Naive thymus-derived CD8-positive, alpha-beta T cell (primary cell): ENCODE measurements around the gene RFK. TPM values are rescaled to one million over a fixed set of nuclear protein-coding genes. Genes with fewer than 3 reads are reported as not detected.
"Not testable (repeated sequence)": the region's sequence is repeated elsewhere in the genome, so short reads cannot be mapped to it uniquely, and the experiment has no call there.

Experiments
- ATAC-seq, 2 donors: fragments of 150-1000 bp; cut with Tn5 transposase in 1 of 2; sonication (Bioruptor Pico), chemical (Tn5 transposase) in 1 of 2; 1 replicate in 1 of 2; 2 replicates in 1 of 2; pipeline ENCODE4 v1.10.0; 2021; ENCODE audit warnings: mild to moderate bottlenecking in 2 of 2, moderate library complexity in 2 of 2
- POLR2A ChIA-PET: fragments of 350-600 bp; sonication (Branson Sonifier 250); formaldehyde crosslinking; loops from one replicate; lab custom pipeline; 2021; ENCODE audit warnings: antibody characterized with exemption; lab: Charles Lee
- DNase-seq, 10 donors: peaks; one replicate each; pipeline versions ENCODE4 v3.0.0 to v3.0.0-alpha.2; 2020 to 2022
- H3K27ac Mint-ChIP-seq, 10 donors: one replicate each; pipeline ENCODE4 v1.8.0; 2020 to 2022; ENCODE audit warnings: mild to moderate bottlenecking in 10 of 10, mixed read lengths in 10 of 10, moderate library complexity in 4 of 10, inconsistent platforms in 1 of 10
- H3K27me3 Mint-ChIP-seq, 5 donors: one replicate each; pipeline ENCODE4 v1.8.0; 2021 to 2022; ENCODE audit warnings: mixed read lengths in 5 of 5
- H3K36me3 Mint-ChIP-seq, 3 donors: one replicate each; pipeline ENCODE4 v1.8.0; 2020 to 2022; ENCODE audit warnings: mixed read lengths in 3 of 3, mild to moderate bottlenecking in 2 of 3, inconsistent platforms in 1 of 3
- H3K4me1 Mint-ChIP-seq, 4 donors: one replicate each; pipeline ENCODE4 v1.8.0; 2021 to 2022; ENCODE audit warnings: mixed read lengths in 4 of 4
- H3K4me3 Mint-ChIP-seq, 10 donors: one replicate each; pipeline ENCODE4 v1.8.0; 2020 to 2022; ENCODE audit warnings: mild to moderate bottlenecking in 10 of 10, mixed read lengths in 10 of 10, moderate library complexity in 6 of 10, inconsistent platforms in 1 of 10
- H3K9me3 Mint-ChIP-seq, 9 donors: one replicate each; pipeline ENCODE4 v1.8.0; 2020 to 2022; ENCODE audit warnings: mixed read lengths in 9 of 9, mild to moderate bottlenecking in 3 of 9, inconsistent platforms in 1 of 9, moderate library complexity in 1 of 9
- polyA plus RNA-seq, 3 donors: library from polyadenylated mRNA; unstranded; fragments of 300-500 nt; fragmentation: Illumina TruSeq; gene quantifications; one replicate each; pipeline ENCODE4 v1.2.3, GENCODE V29; 2021
- total RNA-seq, 8 experiments: library from RNA in 2 of 8; stranded (reverse) in 2 of 8; gene quantifications; one replicate each; pipeline ENCODE4 v1.2.3 and lab custom pipeline; 2021 to 2026

The RFK gene
- total and polyA plus RNA-seq, 5 experiments from 2014 or later, result 13.2 to 24.1 (median 18.9) TPM

DNA sequence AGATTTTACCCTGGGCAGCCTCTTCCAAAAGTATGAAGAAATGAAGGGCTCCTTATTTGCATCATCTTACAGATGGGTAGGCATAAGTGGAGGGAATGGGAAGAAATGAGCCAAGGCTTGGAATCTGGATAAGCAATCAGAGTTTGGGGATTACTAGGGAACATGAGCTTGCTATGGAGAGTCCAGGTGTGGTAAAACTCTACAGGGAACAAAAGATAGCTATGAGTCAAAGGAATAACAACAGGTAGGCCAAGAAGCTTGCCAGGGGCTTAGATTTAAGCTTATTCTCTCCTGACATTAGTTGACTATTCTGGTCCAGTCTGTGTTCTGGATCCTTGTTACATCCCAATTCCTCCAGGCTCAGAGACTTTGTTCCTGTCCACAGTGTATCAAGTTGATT, 16.4 kb downstream of the RFK start:
- Mint-ChIP-seq H3K36me3 (peaks cover 0 to 8% (median 2%) of the 10 kb centered on the region in 3 donors), H3K9me3 (no peaks in the 10 kb centered on the region), H3K4me1 (peaks cover 0 to 2% (median 0%) of the 10 kb centered on the region in 4 donors), H3K27me3 (no peaks in the 10 kb centered on the region), H3K27ac (no peak overlapping the region), H3K4me3 (no peak overlapping the region)
- no peak for ATAC-seq
- no peak for DNase-seq
- POLR2A ChIA-PET, result interaction anchor here (1.0 kb wide), 1 partner anchor 15 kb away, joined by 3 read pairs; no protein-coding TSS in a partner anchor

DNA sequence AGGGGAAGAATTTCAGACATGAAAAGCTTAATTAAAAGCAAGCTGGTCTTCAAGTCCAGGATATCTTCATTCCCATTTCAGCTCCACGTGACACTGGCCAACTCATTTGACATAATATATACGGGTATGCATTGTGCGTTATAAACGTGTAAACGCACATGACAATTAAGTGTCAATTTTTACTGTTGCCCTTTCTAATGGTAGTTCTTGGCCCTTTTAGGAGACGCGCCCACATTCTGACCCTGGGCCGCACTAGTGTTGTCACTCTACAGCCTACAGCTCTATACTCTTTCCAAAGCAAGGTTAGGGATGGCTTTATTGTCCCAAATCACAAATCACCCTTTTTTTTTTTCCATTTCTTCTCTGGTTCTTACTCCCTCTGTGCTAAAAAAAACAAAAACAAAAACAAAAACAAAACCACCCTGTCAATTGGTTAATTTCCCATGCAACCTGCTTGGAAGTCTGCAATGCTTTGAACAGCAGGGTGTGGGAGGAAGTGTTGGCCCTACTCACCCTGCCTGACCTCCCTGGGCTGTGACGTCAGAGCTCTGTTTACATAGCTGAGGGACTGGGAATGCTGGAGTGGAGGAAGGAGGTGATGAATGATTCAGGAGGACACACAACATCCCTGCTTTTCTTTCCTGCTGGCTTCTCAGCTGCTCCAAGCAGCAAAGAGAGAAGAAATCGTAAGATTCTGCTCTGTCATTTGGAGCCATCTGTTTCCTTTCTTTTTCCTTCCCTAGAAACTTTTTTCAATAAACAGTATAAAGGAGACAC, 19.3 kb downstream of the RFK start:
- POLR2A ChIA-PET, result no interaction called here
- H3K27me3 Mint-ChIP-seq, result no peaks in the 10 kb centered on the region
- H3K36me3 Mint-ChIP-seq, result peaks cover 0 to 6% (median 0%) of the 10 kb centered on the region in 3 donors
- peaks cover 0 to 4% (median under 1%) of the 10 kb centered on the region in 4 donors for H3K4me1 Mint-ChIP-seq
- ATAC-seq, result no peak
- H3K4me3 Mint-ChIP-seq, result no peak overlapping the region
- no peak overlapping the region for H3K27ac Mint-ChIP-seq
- H3K9me3 Mint-ChIP-seq, result no peaks in the 10 kb centered on the region
- DNase-seq, result no peak

DNA sequence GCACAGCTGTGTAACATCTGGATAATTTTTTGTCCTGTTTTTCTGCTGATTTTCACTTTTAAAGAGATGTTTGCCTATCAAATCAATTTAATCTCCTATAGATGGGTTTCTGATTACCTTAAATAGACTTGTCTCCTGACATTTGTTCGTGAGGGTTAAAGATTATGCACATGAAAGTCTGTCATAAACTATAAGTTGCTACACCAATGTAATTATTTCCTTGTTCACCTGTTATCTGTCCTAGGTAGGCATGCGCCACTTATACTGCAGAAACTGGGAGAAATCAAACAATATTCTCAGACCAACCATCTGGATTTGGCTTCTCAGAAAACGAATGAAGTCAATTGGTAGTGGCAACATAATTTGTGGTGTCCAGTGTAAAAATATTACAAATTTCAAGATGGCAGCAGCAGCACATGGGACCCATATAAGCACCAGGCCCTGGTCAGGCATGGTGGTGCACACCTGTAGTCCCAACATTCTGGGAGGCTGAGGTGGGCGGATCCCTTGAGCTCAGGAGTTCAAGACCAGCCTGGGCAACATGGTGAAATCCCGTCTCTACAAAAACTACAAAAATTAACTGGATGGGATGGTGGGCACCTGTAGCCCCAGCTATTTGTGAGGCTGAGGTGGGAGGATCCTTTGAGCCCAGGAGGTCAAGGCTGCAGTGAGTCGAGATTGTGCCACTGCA, 20.3 kb downstream of the RFK start:
- Mint-ChIP-seq H3K27ac (no peak overlapping the region), H3K36me3 (peaks cover 0 to 6% (median 0%) of the 10 kb centered on the region in 3 donors), H3K4me1 (peaks cover 0 to 4% (median under 1%) of the 10 kb centered on the region in 4 donors), H3K4me3 (no peak overlapping the region), H3K9me3 (no peaks in the 10 kb centered on the region), H3K27me3 (no peaks in the 10 kb centered on the region)
- POLR2A ChIA-PET, result no interaction called here
- ATAC-seq (no peak), DNase-seq (no peak)

DNA sequence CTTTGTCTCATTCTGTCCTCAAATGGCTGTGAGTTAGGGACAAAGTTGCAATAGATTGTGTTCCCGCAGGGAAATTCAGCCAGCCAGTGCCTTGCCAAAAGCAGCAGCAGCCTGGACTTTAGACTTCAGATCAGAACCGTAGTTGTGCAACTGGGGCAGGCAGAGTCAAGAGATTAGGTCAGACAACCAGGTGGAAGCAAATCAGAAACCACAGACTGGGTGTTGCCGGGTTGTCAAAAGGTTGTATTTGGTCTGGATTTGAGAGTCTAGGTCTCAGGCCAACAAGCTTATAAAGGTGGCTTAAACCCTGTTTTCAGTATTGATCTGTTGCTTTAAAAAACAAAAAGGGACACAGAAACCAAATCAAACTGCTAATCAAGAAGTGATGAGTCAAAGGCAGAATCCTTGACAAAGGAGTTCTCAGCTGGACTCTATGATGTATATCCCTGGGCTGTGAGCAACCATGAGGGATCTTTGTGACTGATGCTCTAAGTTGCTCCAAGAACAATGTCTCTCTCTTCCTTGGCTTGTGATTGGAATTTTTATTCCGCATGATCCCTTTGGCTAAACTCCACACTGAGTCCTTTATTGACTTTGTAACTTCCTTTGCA, 20.9 kb downstream of the RFK start:
- ATAC-seq (no peak), DNase-seq (no peak)
- Mint-ChIP-seq H3K27me3 (no peaks in the 10 kb centered on the region), H3K36me3 (peaks cover 0 to 6% (median 0%) of the 10 kb centered on the region in 3 donors), H3K27ac (no peak overlapping the region), H3K4me3 (no peak overlapping the region), H3K4me1 (peaks cover 0 to 4% (median under 1%) of the 10 kb centered on the region in 4 donors), H3K9me3 (no peaks in the 10 kb centered on the region)
- POLR2A ChIA-PET, result no interaction called here

DNA sequence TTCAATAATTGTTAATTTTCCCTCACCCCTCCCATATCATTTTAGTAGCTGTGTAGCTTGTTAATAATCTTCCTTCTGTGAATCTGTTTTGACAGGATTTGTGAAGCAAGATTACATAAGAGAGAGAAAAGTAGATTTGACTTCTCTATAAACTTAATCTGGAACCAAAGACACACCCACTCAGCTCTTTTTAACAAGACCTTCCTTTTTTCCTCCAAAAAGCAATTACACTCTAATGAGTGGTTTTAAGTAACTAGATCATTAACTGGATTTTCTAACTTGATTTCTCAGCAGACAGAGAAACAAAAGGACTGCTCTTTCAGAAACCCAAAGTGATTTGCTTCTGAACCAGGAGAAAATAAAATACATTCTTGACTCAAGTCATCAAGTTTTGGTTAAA, 21.9 kb downstream of the RFK start:
- Mint-ChIP-seq H3K4me3 (no peak overlapping the region), H3K36me3 (peaks cover 0 to 6% (median 0%) of the 10 kb centered on the region in 3 donors), H3K27ac (no peak overlapping the region), H3K9me3 (peaks cover 0 to 4% (median 0%) of the 10 kb centered on the region in 9 donors), H3K4me1 (peaks cover 0 to 4% (median under 1%) of the 10 kb centered on the region in 4 donors), H3K27me3 (peaks cover 0 to 3% (median 0%) of the 10 kb centered on the region in 5 donors)
- no peak for ATAC-seq
- POLR2A ChIA-PET, result no interaction called here
- DNase-seq, result no peak

DNA sequence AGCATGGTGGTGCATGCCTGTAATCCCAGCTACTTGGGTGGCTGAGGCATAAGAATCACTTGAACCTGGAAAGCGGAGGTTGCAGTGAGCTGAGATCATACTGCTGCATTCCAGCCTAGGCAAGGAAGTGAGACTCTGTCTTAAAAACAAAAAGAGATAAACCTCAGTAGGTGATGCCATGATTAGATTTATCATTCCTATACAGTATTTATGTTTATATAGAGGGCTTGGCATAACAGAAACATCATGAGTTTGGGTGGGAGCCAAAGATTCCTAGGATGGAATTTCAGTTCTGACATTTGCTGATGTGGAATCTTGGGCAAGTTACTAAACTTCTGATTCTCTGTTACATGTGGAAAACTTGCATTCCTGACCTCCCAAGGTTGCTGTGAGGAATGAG, 22.3 kb downstream of the RFK start:
- H3K4me1 Mint-ChIP-seq, result peaks cover 0 to 4% (median under 1%) of the 10 kb centered on the region in 4 donors
- H3K9me3 Mint-ChIP-seq, result peaks cover 0 to 4% (median 0%) of the 10 kb centered on the region in 9 donors
- no peak overlapping the region for H3K27ac Mint-ChIP-seq
- peaks cover 0 to 6% (median 0%) of the 10 kb centered on the region in 3 donors for H3K36me3 Mint-ChIP-seq
- ATAC-seq, result no peak
- DNase-seq, result no peak
- POLR2A ChIA-PET, result no interaction called here
- peaks cover 0 to 3% (median 0%) of the 10 kb centered on the region in 5 donors for H3K27me3 Mint-ChIP-seq
- H3K4me3 Mint-ChIP-seq, result no peak overlapping the region

DNA sequence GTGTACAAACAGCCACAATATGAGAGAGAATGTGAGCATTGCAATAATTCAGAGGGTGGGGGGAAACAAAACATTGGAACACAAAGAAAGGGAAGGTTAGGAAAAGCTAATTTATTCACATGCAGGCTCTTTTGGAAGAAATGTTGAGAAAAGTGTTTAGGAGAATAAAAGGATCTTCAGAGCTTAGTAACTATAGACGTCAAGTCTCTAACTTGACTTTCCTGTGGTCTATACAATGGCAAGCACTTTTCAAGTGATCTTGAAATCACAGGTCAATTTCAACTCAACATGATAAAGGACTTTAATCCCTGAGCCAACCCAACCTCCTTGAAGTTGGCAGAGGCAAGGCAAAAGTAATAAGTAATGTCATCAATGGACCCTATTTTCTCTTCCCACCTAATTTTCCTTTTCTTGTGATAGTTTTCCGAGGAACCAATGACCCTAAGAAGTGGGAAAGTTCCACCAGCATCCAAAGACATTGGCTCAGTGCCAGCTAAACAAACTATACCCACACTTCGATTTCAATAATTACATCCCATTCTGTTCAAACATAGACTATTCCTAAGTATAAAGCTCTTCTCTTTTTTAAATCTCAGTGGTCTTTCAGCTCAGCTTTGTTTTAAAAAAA, 23.7 kb downstream of the RFK start:
- H3K27me3 Mint-ChIP-seq, result peaks cover 0 to 3% (median 0%) of the 10 kb centered on the region in 5 donors
- H3K9me3 Mint-ChIP-seq, result peaks cover 0 to 4% (median 0%) of the 10 kb centered on the region in 9 donors
- ATAC-seq (no peak), DNase-seq (no peak)
- H3K27ac Mint-ChIP-seq, result no peak overlapping the region
- H3K4me1 Mint-ChIP-seq, result peaks cover 0 to 4% (median under 1%) of the 10 kb centered on the region in 4 donors
- POLR2A ChIA-PET, result no interaction called here
- H3K4me3 Mint-ChIP-seq, result no peak overlapping the region
- peaks cover 0 to 6% (median 0%) of the 10 kb centered on the region in 3 donors for H3K36me3 Mint-ChIP-seq

DNA sequence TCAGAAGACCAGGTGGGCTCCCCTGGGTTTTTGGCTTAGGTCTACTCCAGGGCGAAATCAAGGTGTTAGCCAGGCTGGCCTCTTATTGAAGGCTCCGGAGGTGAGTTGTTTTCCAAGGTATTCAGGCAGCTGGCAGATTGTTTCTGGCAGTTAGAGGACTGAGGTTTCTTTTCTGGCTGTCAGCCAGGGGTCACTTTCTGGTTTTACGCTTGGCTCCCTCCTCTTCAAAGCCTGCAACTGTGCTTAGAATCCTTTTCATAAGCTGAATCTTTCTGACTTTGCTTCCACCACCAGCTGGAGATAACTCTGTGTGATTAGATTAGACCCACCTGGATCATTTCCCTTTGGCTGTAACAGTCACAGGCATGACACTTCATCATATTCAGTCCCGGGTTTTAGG, 24.6 kb downstream of the RFK start:
- POLR2A ChIA-PET, result no interaction called here
- peaks cover 0 to 4% (median 0%) of the 10 kb centered on the region in 9 donors for H3K9me3 Mint-ChIP-seq
- no peak overlapping the region for H3K27ac Mint-ChIP-seq
- H3K36me3 Mint-ChIP-seq, result peaks cover 0 to 2% (median 0%) of the 10 kb centered on the region in 3 donors
- H3K4me1 Mint-ChIP-seq, result peaks cover 0 to 4% (median 0%) of the 10 kb centered on the region in 4 donors
- peaks cover 0 to 3% (median 0%) of the 10 kb centered on the region in 5 donors for H3K27me3 Mint-ChIP-seq
- no peak for DNase-seq
- H3K4me3 Mint-ChIP-seq, result no peak overlapping the region
- ATAC-seq, result no peak

DNA sequence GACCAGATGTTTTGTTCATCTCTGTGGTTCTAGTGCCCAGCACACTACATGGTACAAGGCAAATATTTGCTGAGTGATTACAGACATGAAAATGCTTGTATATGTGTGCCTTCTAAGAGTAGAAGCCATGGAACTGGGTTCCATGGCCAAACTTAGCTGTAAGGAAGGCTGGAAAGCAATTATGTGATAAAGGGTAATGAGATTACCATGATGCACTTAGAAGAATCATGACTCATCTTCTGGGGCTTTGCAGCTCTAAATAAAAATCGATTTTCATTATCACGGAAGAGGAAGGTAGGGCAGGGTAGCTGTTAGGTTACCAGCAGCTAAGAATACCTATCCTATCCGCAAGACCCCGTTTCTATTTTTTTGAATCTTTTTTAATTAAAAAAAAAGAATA, 28.0 kb downstream of the RFK start:
- Mint-ChIP-seq H3K9me3 (peaks cover 0 to 4% (median 0%) of the 10 kb centered on the region in 9 donors), H3K4me1 (no peaks in the 10 kb centered on the region), H3K27ac (no peak overlapping the region), H3K27me3 (peaks cover 0 to 11% (median 5%) of the 10 kb centered on the region in 5 donors), H3K36me3 (peaks cover 0 to 2% (median 0%) of the 10 kb centered on the region in 3 donors), H3K4me3 (no peak overlapping the region)
- DNase-seq, result no peak
- ATAC-seq, result no peak
- POLR2A ChIA-PET, result no interaction called here

DNA sequence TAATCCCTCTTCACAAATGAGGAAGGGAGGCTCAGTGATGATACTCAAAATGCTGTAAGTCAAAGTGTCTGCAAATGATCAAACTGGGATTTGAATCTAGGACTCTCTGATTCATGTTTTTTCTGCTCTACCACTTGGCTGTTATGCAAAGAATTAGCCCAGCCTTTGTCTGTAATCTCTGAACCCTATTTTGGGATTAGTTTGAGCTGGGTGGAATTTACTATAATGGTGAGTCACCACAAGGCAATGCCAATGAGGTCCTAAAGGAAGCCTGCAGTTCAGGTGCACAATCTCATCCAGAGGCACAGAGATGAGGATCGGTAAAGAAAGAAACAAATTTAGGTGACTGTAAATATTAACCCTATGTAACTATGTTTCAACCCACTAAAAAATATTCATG, 29.2 kb downstream of the RFK start:
- peaks cover 0 to 4% (median 0%) of the 10 kb centered on the region in 9 donors for H3K9me3 Mint-ChIP-seq

DNA sequence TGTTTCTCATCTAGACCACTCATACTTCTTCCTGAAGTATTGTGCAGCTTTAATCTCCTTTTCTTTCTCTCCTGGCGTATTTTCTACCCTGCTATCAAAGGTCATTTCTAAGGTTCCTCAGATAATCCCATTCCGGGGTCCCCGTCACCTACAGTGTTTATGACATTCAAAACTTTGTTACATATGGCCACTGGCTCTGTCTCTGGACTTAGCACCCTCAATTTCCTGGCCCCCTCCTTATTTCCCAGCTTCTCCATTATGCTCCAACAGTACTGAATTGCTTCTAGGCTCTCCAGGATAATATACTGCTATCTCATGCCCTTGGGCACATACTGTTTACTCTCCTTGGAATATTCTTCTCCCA, 31.2 kb downstream of the RFK start:
- Mint-ChIP-seq H3K27ac (no peak overlapping the region), H3K27me3 (peaks cover 0 to 11% (median 5%) of the 10 kb centered on the region in 5 donors), H3K9me3 (peaks cover 0 to 4% (median 0%) of the 10 kb centered on the region in 9 donors), H3K4me1 (no peaks in the 10 kb centered on the region), H3K4me3 (no peak overlapping the region), H3K36me3 (no peaks in the 10 kb centered on the region)
- DNase-seq (no peak), ATAC-seq (no peak)
- POLR2A ChIA-PET, result no interaction called here

More for the DNA sequence above, 29.2 kb downstream of the RFK start:
- Mint-ChIP-seq H3K4me1 (no peaks in the 10 kb centered on the region), H3K27ac (no peak overlapping the region), H3K27me3 (peaks cover 0 to 11% (median 5%) of the 10 kb centered on the region in 5 donors), H3K36me3 (no peaks in the 10 kb centered on the region), H3K4me3 (no peak overlapping the region)
- POLR2A ChIA-PET, result no interaction called here
- no peak for ATAC-seq
- no peak for DNase-seq

DNA sequence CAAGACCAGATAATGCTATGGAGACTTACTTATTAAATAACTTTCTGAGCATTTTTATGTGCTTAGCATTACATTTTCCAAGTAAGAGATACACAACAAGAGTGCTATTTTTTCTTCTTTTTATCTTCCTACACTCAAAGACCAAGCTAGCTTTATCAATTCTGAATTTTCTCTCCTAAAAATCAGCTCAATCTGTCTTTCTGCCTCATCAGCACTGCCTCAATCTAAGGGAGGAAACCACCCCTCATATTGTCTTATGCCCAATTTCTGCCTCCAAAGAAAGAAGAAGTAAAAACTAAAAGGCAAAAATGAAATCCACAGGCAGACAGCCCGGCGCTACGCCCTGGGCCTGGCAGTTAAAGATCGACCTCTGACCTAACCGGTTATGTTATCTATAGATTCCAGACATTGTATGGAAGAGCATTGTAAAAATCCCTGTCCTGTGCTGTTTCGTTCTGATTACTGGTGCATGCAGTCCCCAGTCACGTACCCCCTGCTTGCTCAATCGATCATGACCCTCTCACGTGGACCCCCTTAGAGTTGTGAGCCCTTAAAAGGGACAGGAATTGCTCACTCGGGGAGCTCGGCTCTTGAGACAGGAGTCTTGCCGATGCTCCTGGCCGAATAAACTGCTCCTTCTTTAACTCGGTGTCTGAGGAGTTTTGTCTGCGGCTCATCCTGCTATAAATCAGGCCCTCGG, 31.7 kb downstream of the RFK start:
- not testable (repeated sequence) for H3K36me3 Mint-ChIP-seq

More for the DNA sequence above, 31.7 kb downstream of the RFK start:
- not testable (repeated sequence) for DNase-seq, H3K27ac Mint-ChIP-seq, H3K9me3 Mint-ChIP-seq, H3K4me1 Mint-ChIP-seq, H3K4me3 Mint-ChIP-seq, ATAC-seq
- POLR2A ChIA-PET, result interaction anchor here (0.6 kb wide), 1 partner anchor 21 kb away, joined by 4 read pairs; no protein-coding TSS in a partner anchor
- H3K27me3 Mint-ChIP-seq, result peaks cover 0 to 11% (median 3%) of the 10 kb centered on the region in 5 donors
